Bronchial epithelial cell (primary cell): ENCODE results near the gene SEPSECS. TPM values are rescaled to one million over a fixed set of nuclear protein-coding genes. Genes with fewer than 3 reads are reported as not detected.

Experiments used
- DNase-seq: peaks from one replicate; pipeline ENCODE4 v3.0.0-alpha.2; 2010; ENCODE audit warnings: low read depth
- FAIRE-seq: peaks from 2 replicates; lab custom pipeline; 2011; peaks lifted over from hg19 to GRCh38; lab: Jason Lieb, UNC
- H3K27me3 ChIP-seq: 2 replicates; pipeline ENCODE4 v1.5.1; 2011; ENCODE audit warnings: low read length; ENCODE audit not compliant: control insufficient read depth, insufficient read depth
- H3K36me3 ChIP-seq: 2 replicates; pipeline ENCODE4 v1.5.1; 2011; ENCODE audit warnings: low read length; ENCODE audit not compliant: control insufficient read depth, insufficient read depth
- H3K4me3 ChIP-seq: 2 replicates; pipeline ENCODE4 v1.5.1; 2011; ENCODE audit warnings: mild to moderate bottlenecking, low read depth, low read length, control low read depth
- CTCF ChIP-seq: IDR thresholded peaks from 2 replicates; pipeline ENCODE4 v1.5.1; 2011; ENCODE audit warnings: mild to moderate bottlenecking, moderate library complexity, low read length, control low read depth, inconsistent platforms; ENCODE audit not compliant: insufficient read depth, severe bottlenecking
- total RNA-seq: library from RNA; depleted of rRNA; stranded (reverse); fragments of >200 nt; gene quantifications from 2 replicates; pipeline ENCODE4 v1.2.1, GENCODE V29; 2014

SEPSECS gene
- total RNA-seq, 1 donor from 2014 or later, result 6.6 TPM

GRCh38 chr4:25172961-25173915, 13.0 kb upstream of the SEPSECS start:
- H3K4me3 ChIP-seq, result no peak overlapping the region
- DNase-seq (peak; percentile 99), FAIRE-seq (no peak)
- no peaks in the 10 kb centered on the region for H3K27me3 ChIP-seq
- H3K36me3 ChIP-seq, result no peaks in the 10 kb centered on the region
- no peak for TF ChIP-seq CTCF

GRCh38 chr4:25171201-25171865, 11.1 kb upstream of the SEPSECS start:
- no peak for TF ChIP-seq CTCF
- Histone ChIP-seq H3K27me3 (no peaks in the 10 kb centered on the region), H3K36me3 (no peaks in the 10 kb centered on the region), H3K4me3 (no peak overlapping the region)
- FAIRE-seq (no peak), DNase-seq (no peak)

GRCh38 chr4:25169446-25169845, 9.2 kb upstream of the SEPSECS start:
- no peak for TF ChIP-seq CTCF
- H3K4me3 ChIP-seq, result no peak overlapping the region
- no peaks in the 10 kb centered on the region for H3K27me3 ChIP-seq
- no peak for FAIRE-seq
- peak; percentile 78 for DNase-seq
- no peaks in the 10 kb centered on the region for H3K36me3 ChIP-seq

GRCh38 chr4:25165916-25166315, 5.7 kb upstream of the SEPSECS start:
- no peaks in the 10 kb centered on the region for H3K27me3 ChIP-seq
- H3K4me3 ChIP-seq, result no peak overlapping the region
- H3K36me3 ChIP-seq, result no peaks in the 10 kb centered on the region
- no peak for FAIRE-seq
- no peak for TF ChIP-seq CTCF
- DNase-seq, result no peak

GRCh38 chr4:25163196-25163595, 2.9 kb upstream of the SEPSECS start:
- H3K27me3 ChIP-seq, result no peaks in the 10 kb centered on the region
- FAIRE-seq (no peak), DNase-seq (no peak)
- no peak overlapping the region for H3K4me3 ChIP-seq
- TF ChIP-seq CTCF, result no peak
- no peaks in the 10 kb centered on the region for H3K36me3 ChIP-seq
